Measurements from ENCODE around the gene MRPL57.
A peak's percentile ranks its signal among the peaks of the same experiment; 100 is the strongest.

The MRPL57 gene

GRCh38 chr13:21138561-21138960 lies 37.9 kb upstream of the MRPL57 start:
- TF ChIP-seq MAX (IDR thresholded peaks at IDR 0.05; ENCODE audit: low read depth, low read length) (no peak), CTCF (IDR thresholded peaks at IDR 0.05; ENCODE audit: low read depth, low read length) (no peak), MYC (IDR thresholded peaks at IDR 0.05; ENCODE audit: low read depth, low read length) (no peak), POLR2A (IDR thresholded peaks at IDR 0.05; ENCODE audit: extremely low read depth, insufficient read length) (no peak)
- no peak for DNase-seq (ENCODE audit: low read depth)

GRCh38 chr13:21139374-21139773 lies 37.1 kb upstream of the MRPL57 start:
- peak overlapping the region; percentile 79 for H3K4me3 ChIP-seq (ENCODE audit: low read depth, low read length)
- DNase-seq (ENCODE audit: low read depth), result no peak
- TF ChIP-seq CTCF (IDR thresholded peaks at IDR 0.05; ENCODE audit: low read depth, low read length) (no peak), MAX (IDR thresholded peaks at IDR 0.05; ENCODE audit: low read depth, low read length) (no peak), POLR2A (IDR thresholded peaks at IDR 0.05; ENCODE audit: extremely low read depth, insufficient read length) (no peak), MYC (IDR thresholded peaks at IDR 0.05; ENCODE audit: low read depth, low read length) (no peak)

More at GRCh38 chr13:21138561-21138960, 37.9 kb upstream of the MRPL57 start:
- no peak overlapping the region for H3K4me3 ChIP-seq (ENCODE audit: low read depth, low read length)

- TF ChIP-seq POLR2A (IDR thresholded peaks at IDR 0.05; ENCODE audit: extremely low read depth, insufficient read length) (no peak), CTCF (IDR thresholded peaks at IDR 0.05; ENCODE audit: low read depth, low read length) (no peak), MYC (IDR thresholded peaks at IDR 0.05; ENCODE audit: low read depth, low read length) (no peak), MAX (IDR thresholded peaks at IDR 0.05; ENCODE audit: low read depth, low read length) (no peak)
- no peak for DNase-seq (ENCODE audit: low read depth)
- H3K4me3 ChIP-seq (ENCODE audit: low read depth, low read length), result peak overlapping the region; percentile 37
Observed at GRCh38 chr13:21142766-21143165, 33.7 kb upstream of the MRPL57 start.

GRCh38 chr13:21147827-21148226 lies 28.6 kb upstream of the MRPL57 start:
- no peak overlapping the region for H3K4me3 ChIP-seq (ENCODE audit: low read depth, low read length)
- DNase-seq (ENCODE audit: low read depth), result no peak
- no peak for TF ChIP-seq CTCF (IDR thresholded peaks at IDR 0.05; ENCODE audit: low read depth, low read length)
- no peak for TF ChIP-seq MAX (IDR thresholded peaks at IDR 0.05; ENCODE audit: low read depth, low read length)
- no peak for TF ChIP-seq POLR2A (IDR thresholded peaks at IDR 0.05; ENCODE audit: extremely low read depth, insufficient read length)
- TF ChIP-seq MYC (IDR thresholded peaks at IDR 0.05; ENCODE audit: low read depth, low read length), result no peak

- DNase-seq (ENCODE audit: low read depth), result no peak
- TF ChIP-seq CTCF (IDR thresholded peaks at IDR 0.05; ENCODE audit: low read depth, low read length) (no peak), MAX (IDR thresholded peaks at IDR 0.05; ENCODE audit: low read depth, low read length) (no peak), MYC (IDR thresholded peaks at IDR 0.05; ENCODE audit: low read depth, low read length) (no peak), POLR2A (IDR thresholded peaks at IDR 0.05; ENCODE audit: extremely low read depth, insufficient read length) (no peak)
- H3K4me3 ChIP-seq (ENCODE audit: low read depth, low read length), result no peak overlapping the region
Observed at GRCh38 chr13:21148557-21149258, 27.8 kb upstream of the MRPL57 start.
